ENCODE data around the gene ZNF213.

DNA sequence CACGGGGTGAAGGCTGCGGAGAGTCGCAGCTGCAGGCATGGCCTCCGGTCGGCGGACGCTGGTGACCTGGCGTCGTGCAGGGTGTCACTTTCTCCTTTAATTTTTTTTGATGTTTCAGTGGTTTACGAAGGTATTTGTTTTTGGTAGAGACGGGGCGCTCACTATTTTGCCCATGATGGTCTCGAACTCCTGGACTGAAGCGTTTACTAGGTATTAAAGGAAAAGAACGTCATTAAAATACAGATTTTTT lies 17.1 kb downstream of the ZNF213 start:
- TF ChIP-seq POLR2A (IDR thresholded peaks at IDR 0.05) = no peak
- no peak for TF ChIP-seq POLR2AphosphoS5 (IDR thresholded peaks at IDR 0.05; ENCODE audit: insufficient read depth in 1 of 2, low read depth in 1 of 2)
- TF ChIP-seq, protein P1, sequence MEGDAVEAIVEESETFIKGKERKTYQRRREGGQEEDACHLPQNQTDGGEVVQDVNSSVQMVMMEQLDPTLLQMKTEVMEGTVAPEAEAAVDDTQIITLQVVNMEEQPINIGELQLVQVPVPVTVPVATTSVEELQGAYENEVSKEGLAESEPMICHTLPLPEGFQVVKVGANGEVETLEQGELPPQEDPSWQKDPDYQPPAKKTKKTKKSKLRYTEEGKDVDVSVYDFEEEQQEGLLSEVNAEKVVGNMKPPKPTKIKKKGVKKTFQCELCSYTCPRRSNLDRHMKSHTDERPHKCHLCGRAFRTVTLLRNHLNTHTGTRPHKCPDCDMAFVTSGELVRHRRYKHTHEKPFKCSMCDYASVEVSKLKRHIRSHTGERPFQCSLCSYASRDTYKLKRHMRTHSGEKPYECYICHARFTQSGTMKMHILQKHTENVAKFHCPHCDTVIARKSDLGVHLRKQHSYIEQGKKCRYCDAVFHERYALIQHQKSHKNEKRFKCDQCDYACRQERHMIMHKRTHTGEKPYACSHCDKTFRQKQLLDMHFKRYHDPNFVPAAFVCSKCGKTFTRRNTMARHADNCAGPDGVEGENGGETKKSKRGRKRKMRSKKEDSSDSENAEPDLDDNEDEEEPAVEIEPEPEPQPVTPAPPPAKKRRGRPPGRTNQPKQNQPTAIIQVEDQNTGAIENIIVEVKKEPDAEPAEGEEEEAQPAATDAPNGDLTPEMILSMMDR (IDR thresholded peaks at IDR 0.05) = no peak
